Measurements from ENCODE around the gene CEP112. TPM values are rescaled to one million over a fixed set of nuclear protein-coding genes. Genes with fewer than 3 reads are reported as not detected.

The CEP112 gene
- 9.1 and 12.1 TPM in 2 replicates for total RNA-seq

DNA sequence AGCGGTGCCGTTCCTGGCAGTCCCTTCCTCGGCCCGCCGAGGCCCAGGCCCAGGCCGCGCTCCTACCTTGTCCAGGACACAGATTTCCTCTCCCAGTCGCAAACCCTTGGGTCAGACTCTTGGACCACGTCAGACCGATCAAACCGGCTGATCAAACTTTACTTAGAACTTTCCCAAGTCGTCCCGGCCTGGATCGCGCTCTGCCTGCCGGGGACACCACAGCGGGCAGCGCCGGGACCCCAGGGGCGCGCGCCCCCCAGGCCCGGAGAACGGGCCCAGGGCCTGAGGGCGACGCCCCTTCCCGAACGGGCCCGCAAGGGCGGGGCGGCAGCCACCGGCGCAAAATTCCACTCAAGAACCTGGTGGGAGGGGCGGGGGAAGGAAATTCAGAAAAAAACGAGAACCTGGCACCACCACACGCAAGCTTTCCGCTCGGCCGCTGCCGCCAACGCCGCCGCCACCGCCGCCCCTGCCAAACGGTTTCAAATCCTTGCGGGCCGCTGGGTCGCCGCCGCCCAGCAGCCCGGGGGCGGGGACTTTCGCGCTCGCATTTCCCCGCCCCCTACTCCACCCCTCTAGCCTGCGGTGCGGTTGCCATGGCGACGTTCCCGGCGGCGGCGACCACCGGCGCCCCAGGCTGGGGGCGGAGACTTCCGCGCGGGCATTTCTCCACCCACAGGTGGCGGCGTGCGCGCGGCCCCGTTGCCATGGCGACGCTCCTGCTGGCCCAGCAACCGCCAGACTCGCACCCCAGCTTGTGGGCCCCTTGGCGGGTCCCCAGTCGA, at the start of gene CEP112:
Gene CEP112 (minus strand): TSS at position 541 of the 785 bp plus-strand sequence.

DNA sequence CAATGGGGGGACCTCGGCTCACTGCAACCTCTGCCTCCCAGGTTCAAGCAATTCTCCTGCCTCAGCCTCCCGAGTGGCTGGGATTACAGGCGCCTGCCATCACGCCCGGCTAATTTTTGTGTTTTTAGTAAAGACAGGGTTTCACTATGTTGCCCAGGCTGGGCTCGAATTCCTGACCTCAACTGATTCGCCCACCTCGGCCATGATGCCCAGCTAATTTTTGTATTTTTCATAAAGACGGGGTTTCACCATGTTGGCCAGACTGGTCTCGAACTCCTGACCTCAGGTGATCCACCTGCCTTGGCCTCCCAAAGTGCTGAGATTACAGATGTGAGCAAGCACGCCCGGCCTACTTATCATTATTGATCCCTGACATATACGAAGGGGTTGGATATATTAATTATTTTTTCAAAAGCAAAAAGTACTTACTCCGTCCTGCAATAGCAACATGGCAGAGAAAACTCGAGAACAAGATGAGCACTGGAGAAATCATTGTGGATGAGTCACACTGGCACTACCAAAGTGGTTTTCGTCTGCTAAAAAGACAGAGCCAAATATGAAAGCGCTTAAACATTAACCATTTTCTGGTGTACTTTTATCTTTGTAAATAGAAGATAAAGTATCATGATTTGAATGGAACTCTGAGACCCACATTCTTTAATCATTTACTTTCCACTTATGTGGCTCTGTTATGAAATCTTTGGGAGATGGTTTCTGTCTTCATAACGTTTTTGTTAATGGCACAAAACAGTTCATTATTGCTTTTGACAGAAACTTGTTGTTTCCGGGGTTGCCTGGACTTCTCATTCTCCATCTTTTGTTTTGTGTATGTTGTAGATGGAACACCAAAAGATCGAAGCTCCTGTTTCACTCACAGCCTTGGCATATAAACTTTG, 37.2 kb upstream of the CEP112 start, which contains the start of gene APOH:
Gene APOH (minus strand): TSS at position 529 of the 896 bp plus-strand sequence. CDS start 36 bp downstream, at position 493.

Other genes starting within 250 kb of the CEP112 start
- not detected in 2 replicates for gene APOH, start 37.3 kb upstream of the CEP112 start, total RNA-seq
- 15.2 and 21.2 TPM in 2 replicates for gene PRKCA, start 110.5 kb upstream of the CEP112 start, total RNA-seq

Data from vein endothelial cell (primary cell).